ENCODE results near the gene FAM167B. TPM values are rescaled to one million over a fixed set of nuclear protein-coding genes. Genes with fewer than 3 reads are reported as not detected.

Gene FAM167B
- polyA plus RNA-seq, 2 of the 4 experiments (the other 2 are of a cell fraction) = 0.53 to 2.0 TPM

GRCh38 chr1:32204943-32205361 is 42.1 kb upstream of the FAM167B start:
- peak overlapping the region; percentile 98 for H3K4me2 ChIP-seq
- TF ChIP-seq HOXB13 (CRISPR knock-in tag; IDR thresholded peaks at IDR 0.05; ENCODE audit: low read depth) (no peak), PHF8 (IDR thresholded peaks at IDR 0.05; ENCODE audit: borderline replicate concordance, low read depth) (no peak), POLR2AphosphoS2 (conservative IDR thresholded peaks at IDR 0.05; ENCODE audit: low read length) (no peak), RCOR1 (IDR thresholded peaks at IDR 0.05; ENCODE audit: low read depth, low read length) (no peak), CHD2 (IDR thresholded peaks at IDR 0.05; ENCODE audit: low read length, partially characterized antibody) (no peak)
- DNase-seq (ENCODE audit: low read depth in 1 of 2, low spot score in 1 of 2) (no peak), ATAC-seq (peak in 1 of 2 experiments; percentile 13; a peak in 3 of 6 replicates), FAIRE-seq (no peak)
- WGBS (ENCODE audit: missing lambda C conversion rate) = 41% methylated on average over 23 of the region's 26 CpGs
- ChIA-PET POLR2A (interaction anchor here (1.2 to 1.6 kb wide), 2 partner anchors 25 to 117 kb away, joined by 4 to 5 read pairs; partner anchors contain the start of gene TXLNA), CTCF (interaction anchor here (0.6 to 4.5 kb wide), 4 partner anchors 11 to 316 kb away, joined by 3 to 38 read pairs (median 5); no protein-coding TSS in a partner anchor)
- peak overlapping the region; percentile 83 for H3K4me3 ChIP-seq
- H3K9me3 ChIP-seq = no peaks in the 10 kb centered on the region
- peaks cover 13% of the 10 kb centered on the region; the same call in 2 of the 3 replicates for H3K4me1 ChIP-seq
- H3K27ac ChIP-seq = peak overlapping the region; percentile 85 to 92

GRCh38 chr1:32205401-32206370 is 41.3 kb upstream of the FAM167B start, which contains the start of gene IQCC:
Gene IQCC, plus strand, starts transcription at chr1:32205671. Its CDS starts 11 bp downstream, at chr1:32205682.
- DNase-seq (ENCODE audit: low read depth in 1 of 2, low spot score in 1 of 2) (peak; percentile 70 to 81), ATAC-seq (peak; percentile 75 to 84), FAIRE-seq (no peak)
- Histone ChIP-seq H3K9me3 (no peaks in the 10 kb centered on the region), H3K27ac (peak within 1 kb of the TSS; percentile 85 to 92), H3K4me1 (peaks cover 12% of the 10 kb centered on the region; the same call in 2 of the 3 replicates), H3K4me2 (peak within 1 kb of the TSS; percentile 98), H3K4me3 (peak within 1 kb of the TSS; percentile 83)
- ChIA-PET POLR2A (interaction anchor here (1.2 to 1.6 kb wide), 2 partner anchors 26 to 116 kb away, joined by 4 to 5 read pairs; partner anchors contain the start of gene TXLNA), CTCF (interaction anchor here (1.2 to 4.5 kb wide), 3 partner anchors 10 to 110 kb away, joined by 3 to 38 read pairs (median 8); no protein-coding TSS in a partner anchor)
- peak; percentile 57 for TF ChIP-seq POLR2A (IDR thresholded peaks at IDR 0.05; ENCODE audit: low read length)
- no peak for TF ChIP-seq ATOH8 (CRISPR knock-in tag; IDR thresholded peaks at IDR 0.05; ENCODE audit: low read depth)
- peak in 1 of 2 experiments; percentile 26; a peak in 1 of 5 replicates for TF ChIP-seq JUN (IDR thresholded peaks at IDR 0.05)
- TF ChIP-seq BCL3 (IDR thresholded peaks at IDR 0.05) = no peak
- no peak for TF ChIP-seq HOXB5 (CRISPR knock-in tag; IDR thresholded peaks at IDR 0.05)
- TF ChIP-seq PHF8 (IDR thresholded peaks at IDR 0.05; ENCODE audit: borderline replicate concordance, low read depth) = peak; percentile 39; the same call in 1 of the 2 replicates
- TF ChIP-seq HES2 (IDR thresholded peaks at IDR 0.05) = no peak
- no peak for TF ChIP-seq CBX2 (IDR thresholded peaks at IDR 0.05; ENCODE audit: borderline replicate concordance, low read depth)
- no peak for TF ChIP-seq CHD4 (IDR thresholded peaks at IDR 0.05; ENCODE audit: borderline replicate concordance)
- TF ChIP-seq GATA3 (IDR thresholded peaks at IDR 0.05; ENCODE audit: borderline replicate concordance) = peak; percentile 11; the same call in 1 of the 2 replicates
- no peak for TF ChIP-seq ZSCAN20 (CRISPR knock-in tag; IDR thresholded peaks at IDR 0.05)
- no peak for TF ChIP-seq ELK1 (IDR thresholded peaks at IDR 0.05; ENCODE audit: low read depth, low read length)
- no peak for TF ChIP-seq REST (IDR thresholded peaks at IDR 0.05)
- TF ChIP-seq MAX (IDR thresholded peaks at IDR 0.05) = peak; percentile 68
- 0 out of 2 replicates have a peak, but pooled peaks have one; percentile 64 for TF ChIP-seq E2F6 (IDR thresholded peaks at IDR 0.05; ENCODE audit: borderline replicate concordance, low read depth)
- TF ChIP-seq PBX3 (IDR thresholded peaks at IDR 0.05) = 0 out of 2 replicates have a peak, but pooled peaks have one; percentile 36
- TF ChIP-seq EHMT2 (IDR thresholded peaks at IDR 0.05; ENCODE audit: low read depth) = no peak
- peak; percentile 60; the same call in 1 of the 2 replicates for TF ChIP-seq KDM5A (IDR thresholded peaks at IDR 0.05)
- no peak for TF ChIP-seq RARB (CRISPR knock-in tag; IDR thresholded peaks at IDR 0.05)
- no peak for TF ChIP-seq ESRRA (IDR thresholded peaks at IDR 0.05; ENCODE audit: borderline replicate concordance, low read length)
- 15% methylated on average over 22 of the region's 77 CpGs for WGBS (ENCODE audit: missing lambda C conversion rate)
